Left ventricle myocardium inferior (tissue), 1 donor: Measurements from ENCODE around the gene FHL2. TPM values are rescaled to one million over a fixed set of nuclear protein-coding genes. Genes with fewer than 3 reads are reported as not detected.

Source experiments
- DNase-seq: peaks from one replicate; pipeline ENCODE4 v3.0.0-alpha.2; 2020
- H3K27ac ChIP-seq: fragments of 200-600 bp; replicated peaks from 2 replicates; pipeline ENCODE4 v1.8.0; 2021
- H3K27me3 ChIP-seq: fragments of 200-600 bp; 2 replicates; pipeline ENCODE4 v1.8.0; 2021; ENCODE audit warnings: low read depth
- H3K36me3 ChIP-seq: fragments of 200-600 bp; 2 replicates; pipeline ENCODE4 v1.8.0; 2021
- H3K4me1 ChIP-seq: fragments of 200-600 bp; 2 replicates; pipeline ENCODE4 v1.8.0; 2021
- H3K4me3 ChIP-seq: fragments of 200-600 bp; 2 replicates; pipeline ENCODE4 v1.8.0; 2021; ENCODE audit warnings: mild to moderate bottlenecking, moderate library complexity
- H3K9me3 ChIP-seq: fragments of 200-600 bp; replicated peaks from 2 replicates; pipeline ENCODE4 v1.8.0; 2021
- intact Hi-C: fragments of 100-400 bp; cut with micrococcal nuclease; formaldehyde crosslinking; loops from one replicate; pipeline ENCODE4 v1.11.0; 2022
- total RNA-seq: library from RNA; stranded (reverse); fragmentation: NEBNext Ultra II Directional; extraction: Animal tissue kit (Norgen Biotek cat#: 25700); gene quantifications from one replicate; pipeline ENCODE4 v1.2.1, GENCODE V29; 2021
- TF ChIP-seq, protein P1 (sequence below): fragments of 200-600 bp; IDR thresholded peaks from 2 replicates; pipeline ENCODE4 v1.8.0; 2021; ENCODE audit warnings: antibody characterized with exemption, mild to moderate bottlenecking, borderline replicate concordance
- donor health status: DM: no; HTN: yes; CAD: no; lungs with severe emphysema.

FHL2 gene
- total RNA-seq, 1 donor from 2014 or later = 2,742 TPM

DNA sequence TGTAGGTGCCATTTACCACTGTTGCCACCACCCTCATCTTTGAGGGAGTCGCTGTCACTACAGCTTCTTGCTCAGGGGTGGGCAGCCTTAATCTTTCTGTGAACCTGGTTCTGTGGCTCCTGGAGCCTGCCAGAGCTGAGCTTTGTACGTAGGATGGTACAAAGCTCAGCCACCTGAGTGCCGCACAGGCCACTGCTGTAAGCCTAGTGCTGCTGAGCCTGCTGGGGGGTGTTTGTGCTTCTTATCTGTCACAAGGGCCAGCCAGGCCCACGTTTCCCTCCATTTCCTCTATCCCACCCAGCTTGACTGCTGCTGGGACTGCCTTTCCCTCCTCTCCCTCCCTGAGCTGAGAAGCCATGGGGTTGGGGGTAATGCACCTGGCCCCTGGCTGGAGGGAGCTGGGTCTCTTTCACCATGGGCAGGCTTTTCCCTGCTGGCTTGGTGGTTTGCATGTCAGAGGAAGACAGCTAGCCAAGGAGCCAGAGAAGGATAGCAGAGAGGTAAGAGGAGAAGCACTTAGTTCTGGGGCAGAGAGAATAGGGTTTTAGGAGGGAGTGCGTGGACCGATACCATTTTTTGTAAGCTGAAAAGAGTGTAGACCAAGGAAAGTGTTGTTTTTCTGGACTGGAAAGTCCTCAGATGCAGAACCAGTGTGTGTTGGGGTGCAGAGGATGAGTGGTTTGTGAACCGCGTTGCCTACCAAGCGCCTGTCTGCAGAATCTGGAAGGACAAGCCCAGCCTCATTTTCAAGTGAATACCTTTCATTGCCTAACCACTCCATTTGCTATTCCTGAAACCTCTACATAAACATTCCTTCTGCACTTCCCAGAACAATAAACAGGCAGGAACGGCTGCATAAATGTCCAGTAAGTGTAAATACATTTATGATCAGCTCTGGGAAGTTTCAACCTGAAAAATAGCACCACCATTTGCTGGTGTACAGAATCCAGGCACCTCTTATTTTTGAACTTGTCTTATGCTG lies 45.1 kb upstream of the FHL2 start:
- no peaks in the 10 kb centered on the region for H3K27me3 ChIP-seq
- intact Hi-C loops = no loop called here
- H3K27ac ChIP-seq = no peak overlapping the region
- DNase-seq = no peak
- no peaks in the 10 kb centered on the region for H3K36me3 ChIP-seq
- TF ChIP-seq, protein P1, sequence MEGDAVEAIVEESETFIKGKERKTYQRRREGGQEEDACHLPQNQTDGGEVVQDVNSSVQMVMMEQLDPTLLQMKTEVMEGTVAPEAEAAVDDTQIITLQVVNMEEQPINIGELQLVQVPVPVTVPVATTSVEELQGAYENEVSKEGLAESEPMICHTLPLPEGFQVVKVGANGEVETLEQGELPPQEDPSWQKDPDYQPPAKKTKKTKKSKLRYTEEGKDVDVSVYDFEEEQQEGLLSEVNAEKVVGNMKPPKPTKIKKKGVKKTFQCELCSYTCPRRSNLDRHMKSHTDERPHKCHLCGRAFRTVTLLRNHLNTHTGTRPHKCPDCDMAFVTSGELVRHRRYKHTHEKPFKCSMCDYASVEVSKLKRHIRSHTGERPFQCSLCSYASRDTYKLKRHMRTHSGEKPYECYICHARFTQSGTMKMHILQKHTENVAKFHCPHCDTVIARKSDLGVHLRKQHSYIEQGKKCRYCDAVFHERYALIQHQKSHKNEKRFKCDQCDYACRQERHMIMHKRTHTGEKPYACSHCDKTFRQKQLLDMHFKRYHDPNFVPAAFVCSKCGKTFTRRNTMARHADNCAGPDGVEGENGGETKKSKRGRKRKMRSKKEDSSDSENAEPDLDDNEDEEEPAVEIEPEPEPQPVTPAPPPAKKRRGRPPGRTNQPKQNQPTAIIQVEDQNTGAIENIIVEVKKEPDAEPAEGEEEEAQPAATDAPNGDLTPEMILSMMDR = peak; percentile 31
- H3K4me3 ChIP-seq = no peak overlapping the region
- H3K4me1 ChIP-seq = peaks cover 18% of the 10 kb centered on the region
- no peaks in the 10 kb centered on the region for H3K9me3 ChIP-seq

DNA sequence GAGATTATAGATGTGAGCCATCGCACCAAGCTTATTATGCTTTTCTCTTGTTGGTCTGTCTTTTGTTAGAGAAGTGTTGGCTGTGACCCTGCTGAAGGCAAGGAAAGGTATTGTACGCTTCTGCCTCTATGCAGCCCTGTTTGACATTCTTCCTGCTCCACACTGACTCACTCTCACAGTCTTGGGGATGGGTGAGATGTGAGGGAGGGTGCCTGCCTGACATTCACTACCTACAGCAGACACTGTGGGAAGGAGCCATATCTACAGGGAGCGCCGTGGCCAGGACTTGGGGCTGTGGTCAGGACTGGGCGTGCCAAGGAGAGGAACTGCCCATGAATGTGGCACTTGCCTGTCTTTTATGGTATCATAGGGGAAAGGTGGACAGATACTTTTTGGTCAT lies 43.9 kb upstream of the FHL2 start:
- H3K36me3 ChIP-seq = no peaks in the 10 kb centered on the region
- intact Hi-C loops = no loop called here
- no peaks in the 10 kb centered on the region for H3K9me3 ChIP-seq
- DNase-seq = no peak
- peaks cover 5% of the 10 kb centered on the region for H3K27me3 ChIP-seq
- H3K27ac ChIP-seq = no peak overlapping the region
- no peak overlapping the region for H3K4me3 ChIP-seq
- TF ChIP-seq, protein P1 = no peak
- H3K4me1 ChIP-seq = peaks cover 23% of the 10 kb centered on the region

DNA sequence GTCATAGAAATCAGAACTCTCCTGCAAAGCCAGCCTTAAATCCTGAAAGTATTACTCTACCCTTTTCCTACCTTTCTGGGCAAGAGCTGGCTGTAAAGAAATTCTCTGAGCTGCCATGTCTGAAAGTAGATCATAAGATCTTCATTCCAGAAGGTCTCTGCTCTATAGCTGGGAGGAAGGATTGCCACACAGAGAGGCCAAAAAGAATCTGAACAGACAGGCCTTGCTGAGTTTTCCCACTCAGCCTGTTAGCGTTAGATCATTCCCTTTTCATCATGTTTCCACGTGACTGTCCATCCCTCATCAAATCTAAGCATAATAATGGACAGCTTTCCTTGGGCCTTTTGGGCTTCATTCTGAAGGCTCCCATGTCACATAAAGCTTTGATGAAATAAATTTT lies 43.2 kb upstream of the FHL2 start:
- no peak overlapping the region for H3K27ac ChIP-seq
- intact Hi-C loops = no loop called here
- no peaks in the 10 kb centered on the region for H3K9me3 ChIP-seq
- TF ChIP-seq, protein P1 = no peak
- H3K4me3 ChIP-seq = no peak overlapping the region
- H3K4me1 ChIP-seq = peaks cover 23% of the 10 kb centered on the region
- no peak for DNase-seq
- peaks cover 5% of the 10 kb centered on the region for H3K27me3 ChIP-seq
- no peaks in the 10 kb centered on the region for H3K36me3 ChIP-seq

DNA sequence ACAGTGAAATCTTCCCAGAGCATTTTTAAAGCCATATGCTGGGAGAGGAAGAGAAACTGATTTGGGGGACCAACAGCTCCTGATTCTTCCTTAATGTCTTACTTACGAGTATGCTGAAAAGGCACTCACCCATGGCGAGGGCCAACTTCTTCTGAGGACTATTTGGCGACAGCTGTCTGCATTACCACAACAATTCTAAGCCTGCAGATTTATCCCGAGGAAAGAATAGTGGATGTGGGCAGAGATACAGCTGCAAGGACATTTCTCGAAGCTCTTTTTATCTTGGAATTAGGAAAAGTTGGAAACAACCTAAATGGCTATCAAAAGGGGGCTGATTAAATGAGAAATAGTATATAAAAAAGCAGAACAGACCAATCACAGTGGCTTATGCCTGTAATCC lies 40.3 kb upstream of the FHL2 start:
- intact Hi-C loops = loop anchor here (10.0 kb wide), 1 partner anchor 56 kb away; no protein-coding TSS in a partner anchor

DNA sequence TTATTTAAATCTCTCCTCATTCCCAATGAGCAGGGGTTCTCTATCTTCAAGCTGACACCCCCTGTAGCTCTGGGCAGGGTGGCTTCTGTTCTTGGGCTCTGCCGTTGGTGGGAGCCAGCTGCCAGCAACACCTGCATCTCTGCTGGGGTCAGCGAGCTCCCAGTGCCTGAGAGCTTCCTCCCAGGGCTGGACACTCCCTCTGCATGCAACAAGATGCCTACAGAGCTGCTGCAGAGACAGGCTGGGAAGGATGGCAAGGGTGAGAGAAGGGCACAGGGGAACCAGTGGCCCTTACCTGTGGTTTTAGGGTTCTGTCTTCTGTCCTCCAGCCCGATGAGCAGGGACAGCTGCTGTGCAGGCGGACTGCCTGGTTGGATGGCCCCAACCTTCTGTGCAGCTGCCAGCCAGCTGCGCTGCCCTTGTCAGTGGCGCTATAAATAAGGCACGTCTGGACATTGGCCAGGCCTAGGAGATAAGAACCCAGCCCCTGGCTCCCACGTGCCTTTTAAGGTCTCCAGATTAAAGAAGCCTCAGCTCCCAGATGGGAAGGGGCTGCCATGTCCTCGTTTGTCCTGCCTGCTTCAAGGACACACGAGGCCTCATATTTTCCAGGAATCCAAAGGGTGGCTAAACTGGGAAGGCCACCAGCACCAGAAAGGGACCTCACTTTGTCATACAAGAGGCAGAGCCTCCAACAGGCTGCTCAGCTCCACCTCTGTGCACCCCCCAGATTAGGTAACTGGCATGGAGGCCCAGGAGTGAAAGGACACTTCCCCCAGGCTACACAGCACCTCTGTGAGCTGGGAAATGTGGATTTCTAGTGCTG lies 39.5 kb upstream of the FHL2 start:
- H3K36me3 ChIP-seq = peaks cover 16% of the 10 kb centered on the region
- no peaks in the 10 kb centered on the region for H3K9me3 ChIP-seq
- H3K27me3 ChIP-seq = peaks cover 5% of the 10 kb centered on the region
- TF ChIP-seq, protein P1 = no peak
- H3K27ac ChIP-seq = peak overlapping the region; percentile 94
- DNase-seq = peak; percentile 80
- H3K4me1 ChIP-seq = peaks cover 20% of the 10 kb centered on the region
- intact Hi-C loops = loop anchor here (10.0 kb wide), 1 partner anchor 56 kb away; no protein-coding TSS in a partner anchor
- H3K4me3 ChIP-seq = peak overlapping the region; percentile 66

More for the DNA sequence above, 40.3 kb upstream of the FHL2 start:
- Histone ChIP-seq H3K4me1 (peaks cover 23% of the 10 kb centered on the region), H3K9me3 (no peaks in the 10 kb centered on the region), H3K36me3 (peaks cover 12% of the 10 kb centered on the region), H3K27me3 (peaks cover 5% of the 10 kb centered on the region), H3K27ac (peak overlapping the region; percentile 94), H3K4me3 (peak overlapping the region; percentile 66)
- no peak for DNase-seq
- TF ChIP-seq, protein P1 = no peak
